Hepatocyte (in vitro differentiated cells): ENCODE measurements around the gene RRH. TPM values are rescaled to one million over a fixed set of nuclear protein-coding genes. Genes with fewer than 3 reads are reported as not detected.
A peak's percentile ranks its signal among the peaks of the same experiment; 100 is the strongest.

ENCODE experiments used
- DNase-seq: peaks from one replicate; pipeline ENCODE4 v3.0.0-alpha.2; 2016; ENCODE audit warnings: low spot score
- H2AFZ ChIP-seq: fragments of 200-600 bp; sonication (generic); 2 replicates; pipeline ENCODE4 v1.6.0; 2016; ENCODE audit warnings: antibody characterized with exemption, mild to moderate bottlenecking
- H3K27ac ChIP-seq: fragments of 200-600 bp; sonication (generic); 2 replicates; pipeline ENCODE4 v1.5.1; 2016; ENCODE audit warnings: mild to moderate bottlenecking
- H3K27me3 ChIP-seq: fragments of 200-600 bp; sonication (generic); 2 replicates; pipeline ENCODE4 v1.6.1; 2016
- H3K36me3 ChIP-seq: fragments of 200-600 bp; sonication (generic); replicated peaks from 2 replicates; pipeline ENCODE4 v1.5.1; 2016; ENCODE audit warnings: low read depth; ENCODE audit not compliant: insufficient read depth
- H3K4me1 ChIP-seq: fragments of 200-600 bp; sonication (generic); 2 replicates; pipeline ENCODE4 v1.5.1; 2016; ENCODE audit warnings: mild to moderate bottlenecking, moderate library complexity; ENCODE audit not compliant: insufficient read depth
- H3K4me2 ChIP-seq: fragments of 200-600 bp; sonication (generic); 2 replicates; pipeline ENCODE4 v1.6.0; 2016
- H3K4me3 ChIP-seq: fragments of 200-600 bp; sonication (generic); 2 replicates; pipeline ENCODE4 v1.5.1; 2016; ENCODE audit warnings: mild to moderate bottlenecking
- H3K79me2 ChIP-seq: fragments of 200-600 bp; sonication (generic); 2 replicates; pipeline ENCODE4 v1.6.0; 2017; ENCODE audit warnings: mild to moderate bottlenecking
- H3K9me2 ChIP-seq: fragments of 200-600 bp; sonication (generic); replicated peaks from 2 replicates; pipeline ENCODE4 v1.6.0; 2017; ENCODE audit warnings: mild to moderate bottlenecking; ENCODE audit not compliant: insufficient read depth
- H3K9me3 ChIP-seq: fragments of 200-600 bp; sonication (generic); 2 replicates; pipeline ENCODE4 v1.5.1; 2016; ENCODE audit warnings: low read depth, mild to moderate bottlenecking
- H4K20me1 ChIP-seq: fragments of 200-600 bp; sonication (generic); 2 replicates; pipeline ENCODE4 v1.6.0; 2016; ENCODE audit warnings: mild to moderate bottlenecking; ENCODE audit not compliant: insufficient read depth, poor library complexity, severe bottlenecking
- EZH2 ChIP-seq: fragments of 200-600 bp; sonication (generic); IDR thresholded peaks from 2 replicates; pipeline ENCODE4 v1.6.1; 2016; ENCODE audit warnings: antibody characterized with exemption, mild to moderate bottlenecking, borderline replicate concordance
- EZH2phosphoT487 ChIP-seq: fragments of 200-600 bp; sonication (generic); IDR thresholded peaks from one replicate; pipeline ENCODE4 v1.6.1; 2018; ENCODE audit warnings: antibody characterized with exemption, mild to moderate bottlenecking, low read depth, moderate library complexity; ENCODE audit not compliant: unreplicated experiment, severe bottlenecking
- WGBS: methylation state at CpG from one replicate; pipeline ENCODE4 v1.1.6; 2016; ENCODE audit warnings: low lambda C conversion rate; ENCODE audit errors: missing lambda C conversion rate; 5-methylcytosine and 5-hydroxymethylcytosine counted together
- polyA plus RNA-seq: library from polyadenylated mRNA; unstranded; fragments of >200 nt; fragmentation: Nextera tagmentation; extraction: Ambion mirVana; gene quantifications from 2 replicates; pipeline ENCODE4 v1.2.1, GENCODE V29; 2016
- total RNA-seq: library from RNA; depleted of rRNA; stranded (reverse); fragments of >200 nt; gene quantifications from 2 replicates; pipeline ENCODE4 v1.2.3, GENCODE V29; 2014
- TF ChIP-seq, protein P1 (sequence below): fragments of 200-600 bp; sonication (generic); IDR thresholded peaks from 2 replicates; pipeline ENCODE4 v1.5.1; 2016; ENCODE audit warnings: antibody characterized with exemption, mild to moderate bottlenecking; ENCODE audit not compliant: poor library complexity

Gene RRH
- total and polyA plus RNA-seq, 2 experiments from 2014 or later: not detected

DNA sequence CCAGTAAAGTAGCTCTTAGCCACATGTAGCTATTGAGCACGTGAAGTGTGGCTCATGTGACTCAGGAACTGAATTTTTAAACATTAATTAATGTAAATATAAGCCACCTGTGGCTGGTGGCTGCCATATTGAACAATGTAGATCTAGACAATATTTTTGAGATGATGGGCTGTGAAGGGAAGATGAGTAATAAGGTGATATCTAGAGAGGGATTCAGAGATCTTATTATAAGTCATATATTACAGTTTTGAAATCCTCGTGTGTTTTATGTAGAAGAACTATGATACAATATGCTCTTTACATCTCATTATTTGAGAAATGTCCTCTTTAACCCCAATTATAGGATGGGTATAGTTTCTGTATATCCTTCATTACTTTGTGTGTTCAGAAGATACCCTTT lies 6.6 kb upstream of the RRH start:
- Histone ChIP-seq H3K27ac (no peak overlapping the region), H3K9me2 (no peaks in the 10 kb centered on the region), H3K27me3 (no peaks in the 10 kb centered on the region), H4K20me1 (peaks cover 4% of the 10 kb centered on the region), H3K4me3 (no peak overlapping the region), H2AFZ (no peak overlapping the region), H3K9me3 (no peaks in the 10 kb centered on the region), H3K4me2 (no peak overlapping the region), H3K4me1 (peaks cover 11% of the 10 kb centered on the region), H3K36me3 (no peaks in the 10 kb centered on the region), H3K79me2 (peaks cover 35% of the 10 kb centered on the region)
- DNase-seq: no peak
- WGBS: 94% methylated on average over 2 of the region's 2 CpGs
- TF ChIP-seq, protein P1, sequence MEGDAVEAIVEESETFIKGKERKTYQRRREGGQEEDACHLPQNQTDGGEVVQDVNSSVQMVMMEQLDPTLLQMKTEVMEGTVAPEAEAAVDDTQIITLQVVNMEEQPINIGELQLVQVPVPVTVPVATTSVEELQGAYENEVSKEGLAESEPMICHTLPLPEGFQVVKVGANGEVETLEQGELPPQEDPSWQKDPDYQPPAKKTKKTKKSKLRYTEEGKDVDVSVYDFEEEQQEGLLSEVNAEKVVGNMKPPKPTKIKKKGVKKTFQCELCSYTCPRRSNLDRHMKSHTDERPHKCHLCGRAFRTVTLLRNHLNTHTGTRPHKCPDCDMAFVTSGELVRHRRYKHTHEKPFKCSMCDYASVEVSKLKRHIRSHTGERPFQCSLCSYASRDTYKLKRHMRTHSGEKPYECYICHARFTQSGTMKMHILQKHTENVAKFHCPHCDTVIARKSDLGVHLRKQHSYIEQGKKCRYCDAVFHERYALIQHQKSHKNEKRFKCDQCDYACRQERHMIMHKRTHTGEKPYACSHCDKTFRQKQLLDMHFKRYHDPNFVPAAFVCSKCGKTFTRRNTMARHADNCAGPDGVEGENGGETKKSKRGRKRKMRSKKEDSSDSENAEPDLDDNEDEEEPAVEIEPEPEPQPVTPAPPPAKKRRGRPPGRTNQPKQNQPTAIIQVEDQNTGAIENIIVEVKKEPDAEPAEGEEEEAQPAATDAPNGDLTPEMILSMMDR: no peak
- no peak for TF ChIP-seq EZH2
- TF ChIP-seq EZH2phosphoT487: no peak

DNA sequence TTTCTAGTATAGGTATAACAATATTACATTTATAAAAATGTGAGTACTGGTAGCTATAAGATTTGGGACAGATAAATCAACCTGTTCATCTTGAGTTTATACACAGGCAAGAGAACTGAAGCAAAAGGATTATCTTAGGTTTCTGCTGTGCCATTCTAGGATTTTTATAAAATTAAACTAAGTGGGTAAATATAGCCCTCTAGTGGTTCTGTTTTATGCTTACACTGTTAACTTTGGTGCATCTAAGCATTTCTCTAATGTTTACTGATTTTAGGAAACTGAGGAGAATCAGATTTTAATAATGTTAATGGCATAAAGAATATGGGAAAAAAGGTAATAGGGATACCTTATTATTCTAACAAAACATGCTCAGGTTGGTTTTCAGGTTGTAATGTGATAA lies 1.1 kb upstream of the RRH start:
- H3K9me2 ChIP-seq: no peaks in the 10 kb centered on the region
- DNase-seq: peak; percentile 13
- no peaks in the 10 kb centered on the region for H4K20me1 ChIP-seq
- TF ChIP-seq, protein P1: peak; percentile 59
- TF ChIP-seq EZH2phosphoT487: no peak
- TF ChIP-seq EZH2: no peak
- no peaks in the 10 kb centered on the region for H3K9me3 ChIP-seq
- H3K4me3 ChIP-seq: no peak overlapping the region
- H3K27ac ChIP-seq: no peak overlapping the region
- no peaks in the 10 kb centered on the region for H3K79me2 ChIP-seq
- no peaks in the 10 kb centered on the region for H3K36me3 ChIP-seq
- no peaks in the 10 kb centered on the region for H3K4me1 ChIP-seq
- H2AFZ ChIP-seq: no peak overlapping the region
- H3K4me2 ChIP-seq: no peak overlapping the region
- H3K27me3 ChIP-seq: no peaks in the 10 kb centered on the region

DNA sequence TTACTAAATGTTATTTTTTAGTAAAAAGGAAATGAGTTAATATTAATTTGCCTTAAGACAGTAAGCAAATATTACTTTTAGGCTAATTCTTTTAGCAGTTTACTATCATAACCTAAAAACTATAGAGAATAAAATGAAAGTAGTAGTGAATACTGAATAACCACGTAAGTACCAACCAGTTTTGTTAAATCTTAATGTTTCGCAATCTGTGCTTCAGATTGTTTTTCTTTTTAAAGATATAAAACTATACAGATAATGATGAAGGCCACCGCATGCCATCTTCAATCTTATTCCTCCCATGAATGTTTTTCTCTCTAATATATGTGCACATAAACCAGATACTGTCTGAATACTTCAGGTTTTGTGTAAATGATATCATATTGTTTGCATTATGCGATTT lies 6.0 kb downstream of the RRH start:
- WGBS: 96% methylated on average over 4 of the region's 4 CpGs
- no peak overlapping the region for H3K27ac ChIP-seq
- H3K79me2 ChIP-seq: no peaks in the 10 kb centered on the region
- H3K4me3 ChIP-seq: no peak overlapping the region
- no peaks in the 10 kb centered on the region for H3K9me3 ChIP-seq
- H3K9me2 ChIP-seq: no peaks in the 10 kb centered on the region
- H3K4me1 ChIP-seq: no peaks in the 10 kb centered on the region
- no peaks in the 10 kb centered on the region for H4K20me1 ChIP-seq
- no peaks in the 10 kb centered on the region for H3K27me3 ChIP-seq
- no peak overlapping the region for H2AFZ ChIP-seq
- H3K4me2 ChIP-seq: no peak overlapping the region
- no peak for DNase-seq
- TF ChIP-seq, protein P1: no peak
- no peaks in the 10 kb centered on the region for H3K36me3 ChIP-seq

DNA sequence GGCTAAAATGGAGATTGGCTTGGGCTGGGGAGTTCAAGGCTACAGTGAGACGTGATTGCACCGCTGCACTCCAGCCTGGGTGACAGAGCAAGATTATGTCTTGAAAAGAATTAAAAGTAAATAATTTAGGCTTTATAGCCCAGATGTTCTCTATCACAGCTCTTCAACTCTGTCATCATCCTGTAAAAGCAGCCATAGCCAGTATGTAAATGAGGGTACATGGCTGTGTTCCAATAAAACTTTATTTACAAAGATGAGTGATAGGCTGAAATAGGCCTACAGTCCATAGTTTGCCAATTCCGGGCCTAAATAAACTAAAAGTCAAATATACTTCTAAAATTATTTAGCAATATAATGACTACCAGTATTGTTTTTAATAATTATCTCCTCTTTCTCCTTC lies 9.2 kb downstream of the RRH start:
- no peak for DNase-seq
- Histone ChIP-seq H3K27me3 (no peaks in the 10 kb centered on the region), H3K4me2 (no peak overlapping the region), H3K9me3 (no peaks in the 10 kb centered on the region), H3K4me3 (no peak overlapping the region), H3K4me1 (no peaks in the 10 kb centered on the region), H3K79me2 (no peaks in the 10 kb centered on the region), H3K36me3 (no peaks in the 10 kb centered on the region), H2AFZ (no peak overlapping the region), H3K9me2 (no peaks in the 10 kb centered on the region), H4K20me1 (no peaks in the 10 kb centered on the region), H3K27ac (no peak overlapping the region)
- TF ChIP-seq EZH2phosphoT487 (no peak), EZH2 (no peak)
- TF ChIP-seq, protein P1: no peak
- 89% methylated on average over 3 of the region's 3 CpGs for WGBS
